Measurements from ENCODE around the gene OASL. TPM values are rescaled to one million over a fixed set of nuclear protein-coding genes. Genes with fewer than 3 reads are reported as not detected.

OASL gene
- polyA plus RNA-seq, 2 of the 4 experiments (the other 2 are of a cell fraction): 0.81 to 0.94 TPM

- H3K9me3 ChIP-seq: no peaks in the 10 kb centered on the region
- ChIA-PET POLR2A (interaction anchor here (0.6 kb wide), 1 partner anchor 15 kb away, joined by 4 read pairs; no protein-coding TSS in a partner anchor), CTCF (interaction anchor here (0.6 to 10.1 kb wide), 11 partner anchors 9 to 399 kb away, joined by 3 to 69 read pairs (median 6); partner anchors contain the start of gene POP5)
- 9% methylated on average over 13 of the region's 13 CpGs for WGBS (ENCODE audit: missing lambda C conversion rate)
- H3K4me3 ChIP-seq: peak overlapping the region; percentile 57
- peak overlapping the region; percentile 96 to 98 for H3K27ac ChIP-seq
- peak in 1 of 2 experiments; percentile 85 for DNase-seq (ENCODE audit: low read depth in 1 of 2, low spot score in 1 of 2)
- peak; percentile 42 to 55 for ATAC-seq
- TF ChIP-seq EHF (CRISPR knock-in tag; IDR thresholded peaks at IDR 0.05) (peak; percentile 25; the same call in 1 of the 2 replicates), POLR2A (IDR thresholded peaks at IDR 0.05; ENCODE audit: low read length) (0 out of 2 replicates have a peak, but pooled peaks have one; percentile 22), CBX2 (IDR thresholded peaks at IDR 0.05; ENCODE audit: borderline replicate concordance, low read depth) (no peak)
- FAIRE-seq: peak; percentile 68
- H3K4me1 ChIP-seq: peaks cover 86% of the 10 kb centered on the region
- peak overlapping the region; percentile 97 for H3K4me2 ChIP-seq
These were observed 58.2 kb downstream of the OASL start for GRCh38 chr12:120980800-120981368.

DNA sequence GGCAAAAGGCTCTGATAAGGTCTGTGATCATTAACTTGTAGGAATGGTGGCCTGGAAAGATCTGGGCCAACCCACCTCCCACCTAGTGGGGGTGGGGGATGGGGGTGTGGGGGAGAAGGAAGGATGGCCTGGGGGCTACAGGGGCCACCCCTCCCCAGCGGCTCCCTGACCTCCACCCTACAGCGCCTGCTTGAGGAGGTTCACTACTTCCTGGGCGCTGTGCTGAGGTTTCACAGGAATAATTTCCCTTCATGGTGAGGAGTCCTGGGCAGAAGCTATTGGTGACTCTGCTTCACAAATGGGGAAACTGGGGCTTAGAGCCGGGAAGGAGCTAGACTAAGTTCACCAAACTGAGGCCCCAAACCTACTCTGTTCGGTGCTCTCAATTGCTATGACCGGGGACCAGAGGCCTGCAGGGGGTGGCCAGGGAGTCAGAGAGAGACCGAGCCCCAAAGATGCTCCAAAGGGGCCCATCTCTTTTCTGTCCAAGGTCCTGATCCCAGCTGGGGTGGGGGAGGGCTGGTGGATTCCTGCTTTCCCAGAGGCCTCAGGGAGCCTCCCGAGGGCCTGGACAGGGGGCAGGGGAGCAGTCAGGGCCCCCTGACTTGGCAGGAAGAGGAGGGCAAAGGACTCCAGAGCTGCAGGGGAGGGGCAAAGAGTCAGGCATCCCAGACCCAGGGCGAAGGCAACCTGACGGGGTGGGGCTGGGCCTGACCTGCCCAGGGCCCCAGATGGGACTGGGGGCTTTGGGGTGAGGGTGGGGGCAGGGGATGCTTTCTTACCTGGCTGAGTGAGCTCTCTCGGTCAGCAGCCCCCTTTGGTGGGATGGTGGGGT is 59.0 kb downstream of the OASL start:
- TF ChIP-seq, protein P1, sequence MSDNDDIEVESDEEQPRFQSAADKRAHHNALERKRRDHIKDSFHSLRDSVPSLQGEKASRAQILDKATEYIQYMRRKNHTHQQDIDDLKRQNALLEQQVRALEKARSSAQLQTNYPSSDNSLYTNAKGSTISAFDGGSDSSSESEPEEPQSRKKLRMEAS (IDR thresholded peaks at IDR 0.05): no peak
- TF ChIP-seq HOXB13 (CRISPR knock-in tag; IDR thresholded peaks at IDR 0.05; ENCODE audit: low read depth): 0 out of 2 replicates have a peak, but pooled peaks have one; percentile 63
- TF ChIP-seq FOXS1 (CRISPR knock-in tag; IDR thresholded peaks at IDR 0.05): peak; percentile 33; the same call in 1 of the 2 replicates
- no peak for TF ChIP-seq ZNF302 (CRISPR knock-in tag; IDR thresholded peaks at IDR 0.05)
- no peak for TF ChIP-seq KDM5A (IDR thresholded peaks at IDR 0.05)
- TF ChIP-seq EHMT2 (IDR thresholded peaks at IDR 0.05; ENCODE audit: low read depth): 0 out of 2 replicates have a peak, but pooled peaks have one; percentile 55
- no peak for TF ChIP-seq HES2 (IDR thresholded peaks at IDR 0.05)
- TF ChIP-seq MAZ (IDR thresholded peaks at IDR 0.05; ENCODE audit: borderline replicate concordance, low read depth, low read length): no peak
- TF ChIP-seq RARB (CRISPR knock-in tag; IDR thresholded peaks at IDR 0.05): no peak
- TF ChIP-seq, protein P2, sequence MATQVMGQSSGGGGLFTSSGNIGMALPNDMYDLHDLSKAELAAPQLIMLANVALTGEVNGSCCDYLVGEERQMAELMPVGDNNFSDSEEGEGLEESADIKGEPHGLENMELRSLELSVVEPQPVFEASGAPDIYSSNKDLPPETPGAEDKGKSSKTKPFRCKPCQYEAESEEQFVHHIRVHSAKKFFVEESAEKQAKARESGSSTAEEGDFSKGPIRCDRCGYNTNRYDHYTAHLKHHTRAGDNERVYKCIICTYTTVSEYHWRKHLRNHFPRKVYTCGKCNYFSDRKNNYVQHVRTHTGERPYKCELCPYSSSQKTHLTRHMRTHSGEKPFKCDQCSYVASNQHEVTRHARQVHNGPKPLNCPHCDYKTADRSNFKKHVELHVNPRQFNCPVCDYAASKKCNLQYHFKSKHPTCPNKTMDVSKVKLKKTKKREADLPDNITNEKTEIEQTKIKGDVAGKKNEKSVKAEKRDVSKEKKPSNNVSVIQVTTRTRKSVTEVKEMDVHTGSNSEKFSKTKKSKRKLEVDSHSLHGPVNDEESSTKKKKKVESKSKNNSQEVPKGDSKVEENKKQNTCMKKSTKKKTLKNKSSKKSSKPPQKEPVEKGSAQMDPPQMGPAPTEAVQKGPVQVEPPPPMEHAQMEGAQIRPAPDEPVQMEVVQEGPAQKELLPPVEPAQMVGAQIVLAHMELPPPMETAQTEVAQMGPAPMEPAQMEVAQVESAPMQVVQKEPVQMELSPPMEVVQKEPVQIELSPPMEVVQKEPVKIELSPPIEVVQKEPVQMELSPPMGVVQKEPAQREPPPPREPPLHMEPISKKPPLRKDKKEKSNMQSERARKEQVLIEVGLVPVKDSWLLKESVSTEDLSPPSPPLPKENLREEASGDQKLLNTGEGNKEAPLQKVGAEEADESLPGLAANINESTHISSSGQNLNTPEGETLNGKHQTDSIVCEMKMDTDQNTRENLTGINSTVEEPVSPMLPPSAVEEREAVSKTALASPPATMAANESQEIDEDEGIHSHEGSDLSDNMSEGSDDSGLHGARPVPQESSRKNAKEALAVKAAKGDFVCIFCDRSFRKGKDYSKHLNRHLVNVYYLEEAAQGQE (IDR thresholded peaks at IDR 0.05): peak; percentile 97
- no peak for TF ChIP-seq ZFP36 (IDR thresholded peaks at IDR 0.05; ENCODE audit: borderline replicate concordance, partially characterized antibody)
- no peak for TF ChIP-seq NFE2L2 (conservative IDR thresholded peaks at IDR 0.05; ENCODE audit: low read length)
- TF ChIP-seq ZC3H11A (IDR thresholded peaks at IDR 0.05): no peak
- TF ChIP-seq TFCP2L1 (CRISPR knock-in tag; IDR thresholded peaks at IDR 0.05): no peak
- TF ChIP-seq, protein P3, sequence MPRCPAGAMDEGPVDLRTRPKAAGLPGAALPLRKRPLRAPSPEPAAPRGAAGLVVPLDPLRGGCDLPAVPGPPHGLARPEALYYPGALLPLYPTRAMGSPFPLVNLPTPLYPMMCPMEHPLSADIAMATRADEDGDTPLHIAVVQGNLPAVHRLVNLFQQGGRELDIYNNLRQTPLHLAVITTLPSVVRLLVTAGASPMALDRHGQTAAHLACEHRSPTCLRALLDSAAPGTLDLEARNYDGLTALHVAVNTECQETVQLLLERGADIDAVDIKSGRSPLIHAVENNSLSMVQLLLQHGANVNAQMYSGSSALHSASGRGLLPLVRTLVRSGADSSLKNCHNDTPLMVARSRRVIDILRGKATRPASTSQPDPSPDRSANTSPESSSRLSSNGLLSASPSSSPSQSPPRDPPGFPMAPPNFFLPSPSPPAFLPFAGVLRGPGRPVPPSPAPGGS (IDR thresholded peaks at IDR 0.05): 0 out of 3 replicates have a peak, but pooled peaks have one; percentile 19
- TF ChIP-seq, protein P4, sequence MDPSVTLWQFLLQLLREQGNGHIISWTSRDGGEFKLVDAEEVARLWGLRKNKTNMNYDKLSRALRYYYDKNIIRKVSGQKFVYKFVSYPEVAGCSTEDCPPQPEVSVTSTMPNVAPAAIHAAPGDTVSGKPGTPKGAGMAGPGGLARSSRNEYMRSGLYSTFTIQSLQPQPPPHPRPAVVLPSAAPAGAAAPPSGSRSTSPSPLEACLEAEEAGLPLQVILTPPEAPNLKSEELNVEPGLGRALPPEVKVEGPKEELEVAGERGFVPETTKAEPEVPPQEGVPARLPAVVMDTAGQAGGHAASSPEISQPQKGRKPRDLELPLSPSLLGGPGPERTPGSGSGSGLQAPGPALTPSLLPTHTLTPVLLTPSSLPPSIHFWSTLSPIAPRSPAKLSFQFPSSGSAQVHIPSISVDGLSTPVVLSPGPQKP (IDR thresholded peaks at IDR 0.05; ENCODE audit: low read depth, low read length): no peak
- no peak for TF ChIP-seq GATA3 (IDR thresholded peaks at IDR 0.05; ENCODE audit: borderline replicate concordance)
- TF ChIP-seq HDAC2 (IDR thresholded peaks at IDR 0.05): no peak
- TF ChIP-seq JUN (IDR thresholded peaks at IDR 0.05): peak in 1 of 2 experiments; percentile 10; a peak in 2 of 5 replicates
- ChIA-PET POLR2A (no interaction called here), CTCF (interaction anchor here (1.0 to 10.1 kb wide), 11 partner anchors 8 to 397 kb away, joined by 3 to 69 read pairs (median 6); no protein-coding TSS in a partner anchor)
- H3K4me3 ChIP-seq: peak overlapping the region; percentile 57
- no peak for FAIRE-seq
- H3K4me1 ChIP-seq: peaks cover 78% of the 10 kb centered on the region
- DNase-seq (ENCODE audit: low read depth in 1 of 2, low spot score in 1 of 2): peak in 1 of 2 experiments; percentile 82
- peak; percentile 44 to 67 for ATAC-seq
- H3K27ac ChIP-seq: peak overlapping the region; percentile 96 to 98
- H3K9me3 ChIP-seq: no peaks in the 10 kb centered on the region
- WGBS (ENCODE audit: missing lambda C conversion rate): 5% methylated on average over 8 of the region's 11 CpGs
- H3K4me2 ChIP-seq: peak overlapping the region; percentile 97
